H1 (cell line): Measurements from ENCODE around the gene ZNRF3. TPM values are rescaled to one million over a fixed set of nuclear protein-coding genes. Genes with fewer than 3 reads are reported as not detected.

Source experiments
- CTCF ChIA-PET: fragments of 300-600 bp; sonication (Branson Sonifier 250); formaldehyde crosslinking; loops from one replicate; lab custom pipeline; 2021; ENCODE audit not compliant: partially characterized antibody; lab: Charles Lee
- POLR2A ChIA-PET: fragments of 300-600 bp; sonication (Branson Sonifier 250); formaldehyde crosslinking; loops from one replicate; lab custom pipeline; 2021; ENCODE audit warnings: inconsistent platforms; ENCODE audit not compliant: partially characterized antibody; lab: Charles Lee
- DNase-seq, 2 experiments: peaks; one replicate each; pipeline versions ENCODE4 v3.0.0 to v3.0.0-alpha.2; 2010 to 2022; ENCODE audit warnings: low spot score in 2 of 2, low read depth in 1 of 2, mixed read lengths in 1 of 2
- FAIRE-seq: peaks from 2 replicates; lab custom pipeline; 2011; peaks lifted over from hg19 to GRCh38; lab: Jason Lieb, UNC
- H2AFZ ChIP-seq: 2 replicates; pipeline ENCODE4 v1.8.1; 2012; ENCODE audit warnings: low read length, inconsistent platforms
- H2AK5ac ChIP-seq: 2 replicates; pipeline ENCODE4 v1.6.1; 2013; ENCODE audit warnings: low read depth, low read length
- H2BK120ac ChIP-seq: replicated peaks from 2 replicates; pipeline ENCODE3; 2013; ENCODE audit warnings: low read depth, low read length, inconsistent platforms
- H2BK12ac ChIP-seq: 2 replicates; pipeline ENCODE4 v1.6.1; 2013; ENCODE audit warnings: low read depth, low read length
- H2BK15ac ChIP-seq: 2 replicates; pipeline ENCODE4 v1.6.1; 2013; ENCODE audit warnings: low read length
- H2BK20ac ChIP-seq: 2 replicates; pipeline ENCODE4 v1.6.1; 2013; ENCODE audit warnings: low read length
- H2BK5ac ChIP-seq: 2 replicates; pipeline ENCODE4 v1.6.1; 2013; ENCODE audit warnings: low read depth, low read length
- H3K14ac ChIP-seq: 2 replicates; pipeline ENCODE4 v1.6.1; 2013; ENCODE audit warnings: inconsistent platforms; ENCODE audit not compliant: insufficient read length
- H3K18ac ChIP-seq: 2 replicates; pipeline ENCODE4 v1.6.1; 2013; ENCODE audit warnings: low read length; ENCODE audit errors: extremely low read depth
- H3K23ac ChIP-seq: 2 replicates; pipeline ENCODE4 v1.6.1; 2013; ENCODE audit warnings: inconsistent platforms; ENCODE audit not compliant: insufficient read length
- H3K23me2 ChIP-seq: 2 replicates; pipeline ENCODE4 v1.6.1; 2013; ENCODE audit warnings: low read depth, low read length
- H3K27ac ChIP-seq: 2 replicates; pipeline ENCODE4 v1.6.1; 2011; ENCODE audit warnings: low read depth, low read length, inconsistent platforms
- H3K27me3 ChIP-seq, 4 experiments: replicated peaks in 1 of 4; 1 replicate in 1 of 4; 2 replicates in 3 of 4; pipeline versions ENCODE4 v1.6.1 to v1.8.1; 2011 to 2013; ENCODE audit warnings: low read length in 3 of 4, mild to moderate bottlenecking in 3 of 4, inconsistent platforms in 2 of 4, mixed read lengths in 2 of 4, moderate library complexity in 1 of 4; ENCODE audit not compliant: control insufficient read depth in 3 of 4, insufficient read depth in 3 of 4; ENCODE audit errors: extremely low read depth in 1 of 4
- H3K36me3 ChIP-seq, 4 experiments: 2 replicates each; pipeline versions ENCODE4 v1.6.1 to v1.8.1; 2011 to 2013; ENCODE audit warnings: mild to moderate bottlenecking in 4 of 4, low read length in 3 of 4, moderate library complexity in 2 of 4, control low read depth in 1 of 4, inconsistent platforms in 1 of 4; ENCODE audit not compliant: insufficient read depth in 4 of 4, control insufficient read depth in 2 of 4
- H3K4ac ChIP-seq: replicated peaks from 2 replicates; pipeline ENCODE3; 2013; ENCODE audit warnings: low read length, low read depth, mixed read lengths, inconsistent platforms; ENCODE audit not compliant: insufficient read length
- H3K4me1 ChIP-seq, 4 experiments: replicated peaks in 1 of 4; 1 replicate in 1 of 4; 2 replicates in 3 of 4; pipeline versions ENCODE4 v1.6.1 to v1.8.1; 2011 to 2013; ENCODE audit warnings: low read length in 3 of 4, inconsistent platforms in 2 of 4, mixed read lengths in 1 of 4; ENCODE audit not compliant: insufficient read depth in 4 of 4, control insufficient read depth in 3 of 4
- H3K4me2 ChIP-seq, 2 experiments: 2 replicates each; pipeline versions ENCODE4 v1.6.1 to v1.8.1; 2011 to 2013; ENCODE audit warnings: low read depth in 2 of 2, low read length in 2 of 2, control low read depth in 1 of 2, inconsistent platforms in 1 of 2, mild to moderate bottlenecking in 1 of 2; ENCODE audit not compliant: insufficient read depth in 1 of 2
- H3K4me3 ChIP-seq, 4 experiments: fragments of 200-600, 300-600 bp in 1 of 4; sonication (generic), shearing (Covaris generic), sonication (Bioruptor Twin) in 1 of 4; 2 replicates each; pipeline versions ENCODE4 v1.5.1 to v1.8.1; 2011 to 2016; ENCODE audit warnings: low read length in 4 of 4, low read depth in 3 of 4, control low read depth in 2 of 4, inconsistent platforms in 2 of 4, mild to moderate bottlenecking in 2 of 4, mixed read lengths in 1 of 4, moderate library complexity in 1 of 4; ENCODE audit not compliant: insufficient read depth in 2 of 4; ENCODE audit errors: extremely low read depth in 1 of 4
- H3K56ac ChIP-seq: replicated peaks from 2 replicates; pipeline ENCODE3; 2013; ENCODE audit warnings: low read depth, mild to moderate bottlenecking, mixed read lengths, low read length, inconsistent platforms; ENCODE audit not compliant: insufficient read length
- H3K79me1 ChIP-seq: 2 replicates; pipeline ENCODE4 v1.6.1; 2013; ENCODE audit warnings: low read depth, low read length, control low read depth
- H3K79me2 ChIP-seq, 2 experiments: 2 replicates each; pipeline versions ENCODE4 v1.6.1 to v1.8.1; 2012 to 2013; ENCODE audit warnings: low read length in 2 of 2, mild to moderate bottlenecking in 2 of 2, inconsistent platforms in 1 of 2; ENCODE audit not compliant: insufficient read depth in 2 of 2, control insufficient read depth in 1 of 2
- H3K9ac ChIP-seq, 4 experiments: replicated peaks in 1 of 4; 1 replicate in 1 of 4; 2 replicates in 3 of 4; pipeline versions ENCODE4 v1.6.1 to v1.8.1; 2011 to 2013; ENCODE audit warnings: low read depth in 3 of 4, low read length in 3 of 4, control low read depth in 2 of 4, mild to moderate bottlenecking in 2 of 4, moderate library complexity in 2 of 4, inconsistent platforms in 1 of 4; ENCODE audit errors: extremely low read depth in 1 of 4
- H3K9me3 ChIP-seq, 2 experiments: 2 replicates each; pipeline versions ENCODE4 v1.6.1 to v1.8.1; 2012 to 2013; ENCODE audit warnings: mild to moderate bottlenecking in 2 of 2, moderate library complexity in 2 of 2, control low read depth in 1 of 2, inconsistent platforms in 1 of 2, low read depth in 1 of 2, low read length in 1 of 2, mixed read lengths in 1 of 2; ENCODE audit not compliant: insufficient read depth in 2 of 2
- H4K20me1 ChIP-seq, 2 experiments: replicated peaks in 1 of 2; 2 replicates each; pipeline versions ENCODE3 to v1.8.1; 2011 to 2013; ENCODE audit warnings: inconsistent platforms in 2 of 2, low read length in 2 of 2, mild to moderate bottlenecking in 1 of 2; ENCODE audit not compliant: insufficient read depth in 2 of 2, control insufficient read depth in 1 of 2
- H4K5ac ChIP-seq: 2 replicates; pipeline ENCODE4 v1.6.1; 2013; ENCODE audit warnings: low read length, low read depth, mixed read lengths, inconsistent platforms; ENCODE audit not compliant: insufficient read length
- H4K8ac ChIP-seq: 2 replicates; pipeline ENCODE4 v1.8.0; 2013; ENCODE audit warnings: mild to moderate bottlenecking, moderate library complexity, low read length, inconsistent platforms; ENCODE audit not compliant: insufficient read depth; ENCODE audit errors: extremely low read depth
- H4K91ac ChIP-seq: replicated peaks from 2 replicates; pipeline ENCODE3; 2013; ENCODE audit warnings: low read length, mixed read lengths, inconsistent platforms; ENCODE audit not compliant: insufficient read length
- CHD1 ChIP-seq: IDR thresholded peaks from 2 replicates; pipeline ENCODE4 v1.6.1; 2012; ENCODE audit warnings: low read depth, low read length, improper control_type of control experiment
- GABPA ChIP-seq: IDR thresholded peaks from 2 replicates; pipeline ENCODE4 v1.6.1; 2011; ENCODE audit warnings: mild to moderate bottlenecking, low read length, moderate library complexity, borderline replicate concordance; ENCODE audit not compliant: insufficient read depth
- GTF2F1 ChIP-seq: IDR thresholded peaks from 2 replicates; pipeline ENCODE4 v1.6.1; 2012; ENCODE audit warnings: low read depth, low read length, improper control_type of control experiment, borderline replicate concordance
- HDAC6 ChIP-seq: IDR thresholded peaks from one replicate; pipeline ENCODE4 v1.7.1; 2012; ENCODE audit warnings: low read depth, mild to moderate bottlenecking, inconsistent platforms, low read length, moderate library complexity
- RAD21 ChIP-seq, 2 experiments: IDR thresholded peaks in 1 of 2; conservative IDR thresholded peaks in 1 of 2; 2 replicates each; pipeline ENCODE4 v1.6.1; 2011; ENCODE audit warnings: low read depth in 2 of 2, low read length in 2 of 2, improper control_type of control experiment in 1 of 2, inconsistent platforms in 1 of 2, mild to moderate bottlenecking in 1 of 2, moderate library complexity in 1 of 2
- RBBP5 ChIP-seq: IDR thresholded peaks from 2 replicates; pipeline ENCODE4 v1.7.1; 2012; ENCODE audit warnings: low read depth, mild to moderate bottlenecking, inconsistent platforms, low read length, moderate library complexity, borderline replicate concordance
- SIRT6 ChIP-seq: IDR thresholded peaks from one replicate; pipeline ENCODE4 v1.7.1; 2012; ENCODE audit warnings: low read length, inconsistent platforms
- SP1 ChIP-seq: IDR thresholded peaks from 2 replicates; pipeline ENCODE4 v1.6.1; 2011; ENCODE audit warnings: low read depth, low read length
- TBP ChIP-seq: IDR thresholded peaks from 2 replicates; pipeline ENCODE4 v1.6.1; 2011; ENCODE audit warnings: low read depth, low read length, improper control_type of control experiment
- ZNF274 ChIP-seq: IDR thresholded peaks from 2 replicates; pipeline ENCODE4 v1.7.0; 2012; ENCODE audit warnings: low read length, borderline replicate concordance; ENCODE audit errors: extremely low read depth
- WGBS, 2 experiments: shearing (Covaris generic) in 1 of 2; methylation state at CpG; one replicate each; pipeline versions ENCODE4 v1.1.6 to v1.1.7; 2013 to 2015; ENCODE audit warnings: low lambda C conversion rate in 2 of 2, mixed read lengths in 2 of 2, inconsistent platforms in 1 of 2, low coverage in 1 of 2, missing lambda C conversion rate in 1 of 2; ENCODE audit not compliant: insufficient replicate concordance in 2 of 2, insufficient coverage in 1 of 2, insufficient read length in 1 of 2; ENCODE audit errors: extremely low coverage in 1 of 2, missing lambda C conversion rate in 1 of 2; 5-methylcytosine and 5-hydroxymethylcytosine counted together
- polyA plus RNA-seq, 7 experiments: library from polyadenylated mRNA; depleted of rRNA in 3 of 7; stranded (reverse) in 5 of 7; unstranded in 2 of 7; fragments of >200 nt in 5 of 7; fragments of 200-250 nt in 2 of 7; gene quantifications; 1 replicate in 5 of 7; 2 replicates in 1 of 7; 4 replicates in 1 of 7; pipeline versions ENCODE4 v1.2.1 to v1.2.3, GENCODE V29; 2011 to 2013; ENCODE audit warnings: missing spikeins in 2 of 7, mixed read lengths in 2 of 7
- total RNA-seq: library from RNA; stranded (reverse); fragmentation: NEBNext Ultra II Directional; extraction: Animal tissue kit (Norgen Biotek cat#: 25700); gene quantifications from 2 replicates; pipeline ENCODE4 v1.2.1, GENCODE V29; 2021

Gene ZNRF3
- total and polyA plus RNA-seq, 2 of the 8 experiments (the other 6 are each of a cell fraction or from before 2014, with no cell fraction given): 14.1 to 21.7 TPM

DNA sequence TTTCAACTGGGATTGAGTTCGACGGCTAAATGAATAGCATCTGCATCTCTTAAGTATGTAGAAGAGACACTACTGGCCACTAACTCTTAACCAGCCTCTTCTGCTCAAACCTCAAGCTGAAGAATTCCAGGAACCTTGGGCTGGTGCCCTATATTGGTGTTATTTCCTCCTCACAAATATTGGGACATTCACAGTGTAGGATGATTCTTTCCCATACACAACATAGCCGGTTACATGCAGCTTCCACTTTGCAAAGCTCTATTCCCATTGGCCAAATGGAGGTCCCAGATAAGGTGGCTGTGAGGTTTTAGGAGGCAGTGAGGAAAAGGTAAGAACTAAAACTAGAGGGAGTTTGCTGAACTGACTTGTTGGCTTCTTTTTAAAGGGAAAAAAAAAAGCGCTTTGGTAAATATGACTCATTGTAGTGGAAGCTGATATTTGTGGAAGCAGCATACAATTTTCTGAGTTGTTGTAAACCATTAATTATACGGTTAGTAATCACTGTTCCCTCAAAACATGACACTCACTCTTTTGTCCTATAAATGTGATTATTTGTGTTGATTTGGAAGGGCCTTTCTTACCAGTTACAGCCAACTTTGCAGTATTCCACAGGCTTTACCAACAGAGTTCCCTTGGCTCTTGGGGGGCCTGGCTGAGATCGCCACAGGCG lies 160.7 kb downstream of the ZNRF3 start:
- H3K4me3 ChIP-seq: no peak overlapping the region
- H2BK15ac ChIP-seq: no peak overlapping the region
- ChIA-PET POLR2A (interaction anchor here (0.6 kb wide), 2 partner anchors 62 to 149 kb away, joined by 3 read pairs; no protein-coding TSS in a partner anchor), CTCF (interaction anchor here (0.5 to 5.8 kb wide), 8 partner anchors 10 to 344 kb away, joined by 3 to 37 read pairs (median 4); partner anchors contain the start of genes AP1B1 and C22orf31)
- no peak overlapping the region for H3K56ac ChIP-seq
- peaks cover 12 to 56% (median 33%) of the 10 kb centered on the region in 4 experiments; a peak in 7 of 8 replicates for H3K36me3 ChIP-seq
- DNase-seq: no peak
- H4K8ac ChIP-seq: no peak overlapping the region
- peaks cover 0 to 3% (median 0%) of the 10 kb centered on the region in 4 experiments; a peak in 3 of 7 replicates for H3K4me1 ChIP-seq
- H2BK120ac ChIP-seq: no peak overlapping the region
- no peak overlapping the region for H2BK12ac ChIP-seq
- no peak for FAIRE-seq
- no peak overlapping the region for H3K14ac ChIP-seq
- no peaks in the 10 kb centered on the region for H3K27me3 ChIP-seq
- no peak overlapping the region for H2AFZ ChIP-seq
- no peaks in the 10 kb centered on the region for H3K23me2 ChIP-seq
- no peak overlapping the region for H4K5ac ChIP-seq
- no peak overlapping the region for H3K4me2 ChIP-seq
- 89% methylated on average over 7 of the region's 7 CpGs; no CpG with 5 or more reads in 1 of the 2 experiments for WGBS, 2 experiments
- TF ChIP-seq TBP (no peak), GTF2F1 (no peak), SIRT6 (no peak), RBBP5 (no peak), ZNF274 (no peak), SP1 (no peak), CHD1 (no peak), HDAC6 (no peak), RAD21 (IDR thresholded peaks at IDR 0.05 in 1 of 2, conservative IDR thresholded peaks at IDR 0.05 in 1 of 2; ENCODE audit: low read depth in 2 of 2, low read length in 2 of 2) (no peak), GABPA (no peak)
- no peak overlapping the region for H3K27ac ChIP-seq
- H2BK5ac ChIP-seq: no peak overlapping the region
- H3K79me1 ChIP-seq: no peaks in the 10 kb centered on the region
- peaks cover 1 to 8% of the 10 kb centered on the region in 2 experiments for H4K20me1 ChIP-seq
- no peaks in the 10 kb centered on the region for H3K9me3 ChIP-seq
- no peak overlapping the region for H3K9ac ChIP-seq
- H3K4ac ChIP-seq: no peak overlapping the region
- no peak overlapping the region for H4K91ac ChIP-seq
- no peak overlapping the region for H3K18ac ChIP-seq
- H3K79me2 ChIP-seq: peaks cover 0 to 5% of the 10 kb centered on the region in 2 experiments; a peak in 1 of 4 replicates
- no peak overlapping the region for H3K23ac ChIP-seq
- no peak overlapping the region for H2AK5ac ChIP-seq
- H2BK20ac ChIP-seq: no peak overlapping the region
